Neural cell (in vitro differentiated cells): ENCODE results near the gene ERBB4. TPM values are rescaled to one million over a fixed set of nuclear protein-coding genes. Genes with fewer than 3 reads are reported as not detected.
"Not testable (repeated sequence)": the region's sequence is repeated elsewhere in the genome, so short reads cannot be mapped to it uniquely, and the experiment has no call there.

Source experiments
- H2AFZ ChIP-seq: fragments of 200-600, 300-800 bp; sonication (generic), shearing (Covaris generic); 2 replicates; pipeline ENCODE4 v1.6.0; 2014; ENCODE audit warnings: low read depth, mild to moderate bottlenecking, antibody characterized with exemption, low read length, moderate library complexity
- H3F3A ChIP-seq: fragments of 200-600 bp; shearing (Covaris generic); 2 replicates; pipeline ENCODE4 v1.6.1; 2016; ENCODE audit warnings: mild to moderate bottlenecking, moderate library complexity, mixed read lengths, antibody characterized with exemption, low read length; ENCODE audit not compliant: insufficient read depth, poor library complexity, severe bottlenecking
- H3K27ac ChIP-seq: fragments of 200-600, 300-800 bp; sonication (generic), shearing (Covaris generic); 2 replicates; pipeline ENCODE4 v1.5.1; 2014; ENCODE audit warnings: mild to moderate bottlenecking, low read length, moderate library complexity
- H3K27me3 ChIP-seq: fragments of 300-800, 200-600 bp; sonication (generic), shearing (Covaris generic); 2 replicates; pipeline ENCODE4 v1.6.0; 2014; ENCODE audit warnings: mild to moderate bottlenecking, low read depth, low read length, moderate library complexity; ENCODE audit not compliant: insufficient read depth
- H3K36me3 ChIP-seq: fragments of 300-800, 200-600 bp; sonication (generic), shearing (Covaris generic); 2 replicates; pipeline ENCODE4 v1.5.1; 2014; ENCODE audit warnings: mild to moderate bottlenecking, antibody characterized with exemption, low read length, moderate library complexity; ENCODE audit not compliant: insufficient read depth
- H3K4me2 ChIP-seq: fragments of 300-800, 200-600 bp; sonication (generic), shearing (Covaris generic); 2 replicates; pipeline ENCODE4 v1.6.0; 2014; ENCODE audit warnings: mild to moderate bottlenecking, low read length
- H3K4me3 ChIP-seq: fragments of 300-800, 200-600 bp; sonication (generic), shearing (Covaris generic); 2 replicates; pipeline ENCODE4 v1.5.1; 2014; ENCODE audit warnings: mild to moderate bottlenecking, low read length, moderate library complexity
- H3K79me2 ChIP-seq: fragments of 200-600 bp; shearing (Covaris generic); replicated peaks from 2 replicates; pipeline ENCODE4 v1.6.0; 2014; ENCODE audit warnings: mild to moderate bottlenecking, low read length, moderate library complexity; ENCODE audit not compliant: insufficient read depth
- H3K9ac ChIP-seq: fragments of 300-800, 200-600 bp; sonication (generic), shearing (Covaris generic); 2 replicates; pipeline ENCODE4 v1.6.1; 2016; ENCODE audit warnings: mild to moderate bottlenecking, low read length, mixed read lengths
- H3K9me2 ChIP-seq: fragments of 200-600 bp; shearing (Covaris generic); 2 replicates; pipeline ENCODE4 v1.6.1; 2016; ENCODE audit warnings: mild to moderate bottlenecking, low read length, mixed read lengths; ENCODE audit not compliant: insufficient read depth
- H3K9me3 ChIP-seq: fragments of 200-600, 300-800 bp; sonication (generic), shearing (Covaris generic); 2 replicates; pipeline ENCODE4 v1.6.1; 2016; ENCODE audit warnings: mild to moderate bottlenecking, mixed run types, low read length, moderate library complexity, mixed read lengths
- H4K20me1 ChIP-seq: fragments of 200-600 bp; shearing (Covaris generic); 2 replicates; pipeline ENCODE4 v1.6.1; 2016; ENCODE audit warnings: mild to moderate bottlenecking, mixed run types; ENCODE audit not compliant: insufficient read depth
- CTCF ChIP-seq: fragments of 450-650 bp; IDR thresholded peaks from 2 replicates; pipeline ENCODE4 v1.5.1; 2014; ENCODE audit warnings: antibody characterized with exemption, mild to moderate bottlenecking, moderate library complexity; ENCODE audit not compliant: poor library complexity, severe bottlenecking
- EP300 ChIP-seq: fragments of 450-650 bp; conservative IDR thresholded peaks from 2 replicates; pipeline ENCODE4 v1.6.1; 2014; ENCODE audit warnings: antibody characterized with exemption, mild to moderate bottlenecking, moderate library complexity; ENCODE audit not compliant: poor library complexity, severe bottlenecking
- EZH2 ChIP-seq: fragments of 200-600, 300-800 bp; shearing (Covaris generic), sonication (generic); IDR thresholded peaks from 2 replicates; pipeline ENCODE4 v1.6.1; 2014; ENCODE audit warnings: antibody characterized with exemption, low read length, borderline replicate concordance, mild to moderate bottlenecking; ENCODE audit not compliant: insufficient read depth, poor library complexity, severe bottlenecking
- MXI1 ChIP-seq: fragments of 450-650 bp; conservative IDR thresholded peaks from 2 replicates; pipeline ENCODE4 v1.6.1; 2014; ENCODE audit warnings: antibody characterized with exemption, mild to moderate bottlenecking; ENCODE audit not compliant: poor library complexity, severe bottlenecking
- POLR2AphosphoS5 ChIP-seq: IDR thresholded peaks from 2 replicates; pipeline ENCODE4 v1.6.1; 2012
- RAD21 ChIP-seq: fragments of 450-650 bp; conservative IDR thresholded peaks from 2 replicates; pipeline ENCODE4 v1.6.1; 2014; ENCODE audit warnings: antibody characterized with exemption, mild to moderate bottlenecking, moderate library complexity
- REST ChIP-seq: IDR thresholded peaks from 2 replicates; pipeline ENCODE4 v1.6.1; 2012; ENCODE audit warnings: borderline replicate concordance
- SMC3 ChIP-seq: fragments of 450-650 bp; conservative IDR thresholded peaks from 2 replicates; pipeline ENCODE4 v1.6.1; 2014; ENCODE audit warnings: antibody characterized with exemption, mild to moderate bottlenecking, moderate library complexity; ENCODE audit not compliant: poor library complexity
- TAF1 ChIP-seq: IDR thresholded peaks from 2 replicates; pipeline ENCODE4 v1.6.1; 2012; ENCODE audit warnings: low read depth
- polyA plus RNA-seq: library from polyadenylated mRNA; depleted of rRNA; stranded (reverse); fragments of >200 nt; gene quantifications from 2 replicates; pipeline ENCODE4 v1.2.3, GENCODE V29; 2014

ERBB4 gene
- polyA plus RNA-seq, 1 donor from 2014 or later: 0.69 TPM

GRCh38 chr2:211723398-211723797, 815.2 kb downstream of the ERBB4 start:
- no peaks in the 10 kb centered on the region for H3K36me3 ChIP-seq
- H3K27ac ChIP-seq: no peak overlapping the region
- H3K79me2 ChIP-seq: no peaks in the 10 kb centered on the region
- H4K20me1 ChIP-seq: no peaks in the 10 kb centered on the region
- no peak overlapping the region for H3K9ac ChIP-seq
- TF ChIP-seq TAF1: no peak
- no peak for TF ChIP-seq POLR2AphosphoS5
- TF ChIP-seq REST: no peak
- TF ChIP-seq EP300: no peak
- no peak for TF ChIP-seq MXI1
- TF ChIP-seq RAD21: no peak
- no peak for TF ChIP-seq CTCF
- TF ChIP-seq EZH2: no peak
- no peak for TF ChIP-seq SMC3
- no peak overlapping the region for H2AFZ ChIP-seq
- H3K27me3 ChIP-seq: no peaks in the 10 kb centered on the region
- no peaks in the 10 kb centered on the region for H3F3A ChIP-seq
- no peaks in the 10 kb centered on the region for H3K9me3 ChIP-seq
- H3K9me2 ChIP-seq: no peaks in the 10 kb centered on the region
- H3K4me3 ChIP-seq: no peak overlapping the region
- H3K4me2 ChIP-seq: no peak overlapping the region

GRCh38 chr2:211722928-211723327, 815.7 kb downstream of the ERBB4 start:
- H3K36me3 ChIP-seq: no peaks in the 10 kb centered on the region
- H3K9me3 ChIP-seq: no peaks in the 10 kb centered on the region
- no peak overlapping the region for H3K9ac ChIP-seq
- H3K79me2 ChIP-seq: no peaks in the 10 kb centered on the region
- no peaks in the 10 kb centered on the region for H3K9me2 ChIP-seq
- no peaks in the 10 kb centered on the region for H3F3A ChIP-seq
- TF ChIP-seq POLR2AphosphoS5 (no peak), EP300 (no peak), EZH2 (no peak), MXI1 (no peak), RAD21 (no peak), TAF1 (no peak), CTCF (no peak), REST (no peak), SMC3 (no peak)
- no peaks in the 10 kb centered on the region for H4K20me1 ChIP-seq
- H3K27ac ChIP-seq: no peak overlapping the region
- H3K27me3 ChIP-seq: no peaks in the 10 kb centered on the region
- no peak overlapping the region for H3K4me2 ChIP-seq
- no peak overlapping the region for H2AFZ ChIP-seq
- no peak overlapping the region for H3K4me3 ChIP-seq

GRCh38 chr2:211721874-211722273, 816.7 kb downstream of the ERBB4 start:
- H3K27me3 ChIP-seq, H3K9ac ChIP-seq, H3K9me3 ChIP-seq, H3K4me2 ChIP-seq, H3K4me3 ChIP-seq, H3K79me2 ChIP-seq, H3K9me2 ChIP-seq, H3K27ac ChIP-seq, H4K20me1 ChIP-seq, H3K36me3 ChIP-seq, H2AFZ ChIP-seq, H3F3A ChIP-seq: not testable (repeated sequence)
